Adrenal gland (tissue), 5 donors: ENCODE data around the gene FKBP10.

Source experiments
- CTCF ChIP-seq, 6 experiments: fragments of 450-650 bp in 4 of 6; fragments of 200-600 bp in 2 of 6; sonication (generic) in 1 of 6; IDR thresholded peaks; 1 replicate in 5 of 6; 2 replicates in 1 of 6; pipeline versions ENCODE4 v1.5.1 to v1.8.0; 2016 to 2021; ENCODE audit warnings: antibody characterized with exemption in 6 of 6, mild to moderate bottlenecking in 2 of 6, moderate library complexity in 1 of 6
- POLR2A ChIP-seq, 2 donors: fragments of 450-650 bp; IDR thresholded peaks; one replicate each; pipeline ENCODE4 v1.6.1; 2017; ENCODE audit warnings: antibody characterized with exemption in 2 of 2, mild to moderate bottlenecking in 2 of 2, moderate library complexity in 1 of 2
- donor health status: DM: no; HTN: no; CAD: no.

- TF ChIP-seq CTCF (IDR thresholded peaks at IDR 0.05) (no peak), POLR2A (IDR thresholded peaks at IDR 0.05) (no peak)
Measured at GRCh38 chr17:41769985-41770384, 42.8 kb upstream of the FKBP10 start.
